ENCODE results near the gene FMO4.

DNA sequence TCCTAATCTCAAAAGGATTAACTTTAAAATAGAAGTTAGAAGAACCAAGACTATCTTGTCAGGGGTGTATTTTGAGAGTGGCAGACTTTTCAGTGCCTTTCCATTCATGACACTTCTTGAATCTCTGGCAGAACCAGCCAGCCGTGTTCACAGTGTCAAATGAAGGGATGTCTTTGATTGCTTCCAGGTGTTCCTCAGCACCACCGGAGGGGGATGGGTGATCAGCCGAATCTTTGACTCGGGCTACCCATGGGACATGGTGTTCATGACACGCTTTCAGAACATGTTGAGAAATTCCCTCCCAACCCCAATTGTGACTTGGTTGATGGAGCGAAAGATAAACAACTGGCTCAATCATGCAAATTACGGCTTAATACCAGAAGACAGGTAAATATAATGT, 33.4 kb upstream of the FMO4 start:
- TF ChIP-seq, protein P1, sequence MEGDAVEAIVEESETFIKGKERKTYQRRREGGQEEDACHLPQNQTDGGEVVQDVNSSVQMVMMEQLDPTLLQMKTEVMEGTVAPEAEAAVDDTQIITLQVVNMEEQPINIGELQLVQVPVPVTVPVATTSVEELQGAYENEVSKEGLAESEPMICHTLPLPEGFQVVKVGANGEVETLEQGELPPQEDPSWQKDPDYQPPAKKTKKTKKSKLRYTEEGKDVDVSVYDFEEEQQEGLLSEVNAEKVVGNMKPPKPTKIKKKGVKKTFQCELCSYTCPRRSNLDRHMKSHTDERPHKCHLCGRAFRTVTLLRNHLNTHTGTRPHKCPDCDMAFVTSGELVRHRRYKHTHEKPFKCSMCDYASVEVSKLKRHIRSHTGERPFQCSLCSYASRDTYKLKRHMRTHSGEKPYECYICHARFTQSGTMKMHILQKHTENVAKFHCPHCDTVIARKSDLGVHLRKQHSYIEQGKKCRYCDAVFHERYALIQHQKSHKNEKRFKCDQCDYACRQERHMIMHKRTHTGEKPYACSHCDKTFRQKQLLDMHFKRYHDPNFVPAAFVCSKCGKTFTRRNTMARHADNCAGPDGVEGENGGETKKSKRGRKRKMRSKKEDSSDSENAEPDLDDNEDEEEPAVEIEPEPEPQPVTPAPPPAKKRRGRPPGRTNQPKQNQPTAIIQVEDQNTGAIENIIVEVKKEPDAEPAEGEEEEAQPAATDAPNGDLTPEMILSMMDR (IDR thresholded peaks at IDR 0.05; ENCODE audit: insufficient read depth, low read depth, low read length): no peak
- TF ChIP-seq EZH2 (IDR thresholded peaks at IDR 0.05; ENCODE audit: insufficient read depth, low read length): no peak

All from astrocyte (in vitro differentiated cells and primary cell).